Ovary (tissue), 9 donors: Measurements from ENCODE around the gene OR4M1. TPM values are rescaled to one million over a fixed set of nuclear protein-coding genes. Genes with fewer than 3 reads are reported as not detected.
"Not testable (repeated sequence)": the region's sequence is repeated elsewhere in the genome, so short reads cannot be mapped to it uniquely, and the experiment has no call there.

Experiments used
- DNase-seq, 5 donors: peaks; one replicate each; pipeline ENCODE4 v3.0.0-alpha.2; 2019 to 2020
- H3K27ac ChIP-seq, 2 donors: fragments of 200-600 bp; one replicate each; pipeline versions ENCODE4 v1.5.1 to v1.8.0; 2019 to 2022
- H3K27me3 ChIP-seq: fragments of 200-600 bp; one replicate; pipeline ENCODE4 v1.8.0; 2022
- H3K36me3 ChIP-seq: fragments of 200-600 bp; sonication (generic); one replicate; pipeline ENCODE4 v1.5.1; 2019
- H3K4me1 ChIP-seq: one replicate; pipeline ENCODE4 v1.8.1; 2013; ENCODE audit warnings: mild to moderate bottlenecking, moderate library complexity; ENCODE audit not compliant: insufficient read depth
- H3K4me3 ChIP-seq: fragments of 200-600 bp; sonication (generic); one replicate; pipeline ENCODE4 v1.5.1; 2017
- H3K9me3 ChIP-seq, 2 donors: fragments of 200-600 bp in 1 of 2; sonication (generic) in 1 of 2; one replicate each; pipeline versions ENCODE4 v1.5.1 to v1.8.1; 2013 to 2019; ENCODE audit warnings: mild to moderate bottlenecking in 1 of 2, moderate library complexity in 1 of 2
- EP300 ChIP-seq: sonication (generic); formaldehyde crosslinking; IDR thresholded peaks from one replicate; pipeline ENCODE4 v1.6.1; 2017; ENCODE audit warnings: antibody characterized with exemption
- POLR2A ChIP-seq: fragments of 450-650 bp; IDR thresholded peaks from one replicate; pipeline ENCODE4 v1.6.1; 2017; ENCODE audit warnings: antibody characterized with exemption, mild to moderate bottlenecking, moderate library complexity
- WGBS, 3 donors: extraction: QIAGEN DNeasy Blood & Tissue Kit in 1 of 3; methylation state at CpG; one replicate each; pipeline versions ENCODE4 v1.1.5 to v1.1.7; 2013 to 2017; 5-methylcytosine and 5-hydroxymethylcytosine counted together
- intact Hi-C, 4 donors: fragments of 100-400 bp; cut with DNase I; formaldehyde crosslinking; loops; one replicate each; pipeline versions ENCODE4 v1.11.0 to v1.15.1; 2022 to 2023
- polyA plus RNA-seq, 2 donors: library from polyadenylated mRNA; stranded (reverse); fragments of 200-250 nt in 1 of 2; fragments of 350-450 nt in 1 of 2; fragmentation: Illumina TruSeq in 1 of 2; extraction: RNeasy Lipid Tissue Mini Kit (QIAGEN cat#74804) in 1 of 2; gene quantifications; one replicate each; pipeline ENCODE4 v1.2.3, GENCODE V29; 2013 to 2014
- total RNA-seq, 7 donors: library from RNA; depleted of rRNA in 2 of 7; stranded (reverse); fragments of >200 nt in 2 of 7; fragmentation: NEBNext Ultra II Directional in 3 of 7; extraction: Animal tissue kit (Norgen Biotek cat#: 25700) in 3 of 7; gene quantifications; one replicate each; pipeline versions ENCODE4 v1.1.0 to v1.2.4, GENCODE V29; 2016 to 2023
- TF ChIP-seq, protein P1 (sequence below), 3 donors: fragments of 450-650 bp in 2 of 3; fragments of 200-600 bp in 1 of 3; IDR thresholded peaks; one replicate each; pipeline versions ENCODE4 v1.5.1 to v1.8.0; 2016 to 2022; ENCODE audit warnings: antibody characterized with exemption in 3 of 3, mild to moderate bottlenecking in 1 of 3
- donor health status: DM: no; HTN: no; CAD: no; lungs with moderate emphysema.
- donor health status: DM: no; HTN: no; CAD: no.
- donor health status: Bipolar disorder and iron deficiency.
- donor health status: DM: yes; HTN: yes; CAD: no.
- donor health status: DM: no; HTN: no; CAD: no.
- donor health status: DM: yes; HTN: yes; CAD: no.

OR4M1 gene
- total and polyA plus RNA-seq, 9 donors = not detected

DNA sequence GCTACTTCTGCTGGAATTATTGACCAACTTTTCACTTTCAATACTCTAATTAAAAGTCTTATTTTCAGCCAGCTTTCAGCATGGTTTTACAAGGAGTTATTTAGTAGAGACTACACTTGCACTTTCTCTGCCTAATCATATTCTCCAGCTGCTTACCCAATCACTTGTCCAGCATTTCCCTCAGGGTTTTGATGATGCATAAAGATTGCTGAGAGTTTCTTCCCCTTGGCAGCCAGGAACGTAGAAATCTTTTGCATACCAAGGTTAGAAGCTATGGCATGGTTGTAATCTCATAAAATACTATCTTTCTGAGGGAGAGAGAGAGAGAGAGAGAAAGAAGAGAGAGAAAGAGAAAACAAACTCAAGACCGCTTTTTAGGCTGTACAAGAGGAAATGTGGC is 19.1 kb upstream of the OR4M1 start:
- no peak for DNase-seq
- no peaks in the 10 kb centered on the region for H3K36me3 ChIP-seq
- no peak overlapping the region for H3K27ac ChIP-seq
- intact Hi-C loops = no loop called here
- H3K4me3 ChIP-seq = no peak overlapping the region
- H3K4me1 ChIP-seq = no peaks in the 10 kb centered on the region
- WGBS, 3 donors = 24 to 25% (median 25%) methylated on average over 2 of the region's 2 CpGs
- H3K9me3 ChIP-seq = no peaks in the 10 kb centered on the region
- TF ChIP-seq POLR2A (no peak), EP300 (no peak)
- TF ChIP-seq, protein P1, sequence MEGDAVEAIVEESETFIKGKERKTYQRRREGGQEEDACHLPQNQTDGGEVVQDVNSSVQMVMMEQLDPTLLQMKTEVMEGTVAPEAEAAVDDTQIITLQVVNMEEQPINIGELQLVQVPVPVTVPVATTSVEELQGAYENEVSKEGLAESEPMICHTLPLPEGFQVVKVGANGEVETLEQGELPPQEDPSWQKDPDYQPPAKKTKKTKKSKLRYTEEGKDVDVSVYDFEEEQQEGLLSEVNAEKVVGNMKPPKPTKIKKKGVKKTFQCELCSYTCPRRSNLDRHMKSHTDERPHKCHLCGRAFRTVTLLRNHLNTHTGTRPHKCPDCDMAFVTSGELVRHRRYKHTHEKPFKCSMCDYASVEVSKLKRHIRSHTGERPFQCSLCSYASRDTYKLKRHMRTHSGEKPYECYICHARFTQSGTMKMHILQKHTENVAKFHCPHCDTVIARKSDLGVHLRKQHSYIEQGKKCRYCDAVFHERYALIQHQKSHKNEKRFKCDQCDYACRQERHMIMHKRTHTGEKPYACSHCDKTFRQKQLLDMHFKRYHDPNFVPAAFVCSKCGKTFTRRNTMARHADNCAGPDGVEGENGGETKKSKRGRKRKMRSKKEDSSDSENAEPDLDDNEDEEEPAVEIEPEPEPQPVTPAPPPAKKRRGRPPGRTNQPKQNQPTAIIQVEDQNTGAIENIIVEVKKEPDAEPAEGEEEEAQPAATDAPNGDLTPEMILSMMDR (IDR thresholded peaks at IDR 0.05) = no peak
- no peaks in the 10 kb centered on the region for H3K27me3 ChIP-seq

DNA sequence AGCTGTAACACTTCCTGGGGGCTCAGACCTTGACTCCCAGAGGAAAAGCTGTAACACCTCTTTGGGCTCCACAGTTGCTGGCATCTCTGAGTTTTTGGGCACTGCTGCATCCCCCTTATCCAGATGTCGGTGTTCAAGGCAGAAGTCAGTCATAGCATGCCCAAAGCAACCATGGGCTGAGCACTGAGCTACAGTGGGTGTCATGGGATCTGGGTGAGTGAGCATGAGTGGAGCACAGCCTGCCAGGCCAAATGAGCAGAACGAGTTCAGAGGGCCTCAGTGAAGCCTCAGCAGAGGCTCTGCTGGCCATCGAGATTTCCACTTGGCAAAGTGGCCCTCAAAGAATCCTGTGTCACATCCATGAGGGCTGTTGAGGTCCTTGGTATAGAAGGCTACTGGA is 1.8 kb upstream of the OR4M1 start:
- 35 to 37% (median 37%) methylated on average over 3 of the region's 3 CpGs for WGBS, 3 donors
- H3K36me3 ChIP-seq, H3K9me3 ChIP-seq, H3K4me1 ChIP-seq, H3K4me3 ChIP-seq, H3K27ac ChIP-seq, DNase-seq, intact Hi-C loops, H3K27me3 ChIP-seq: not testable (repeated sequence)

DNA sequence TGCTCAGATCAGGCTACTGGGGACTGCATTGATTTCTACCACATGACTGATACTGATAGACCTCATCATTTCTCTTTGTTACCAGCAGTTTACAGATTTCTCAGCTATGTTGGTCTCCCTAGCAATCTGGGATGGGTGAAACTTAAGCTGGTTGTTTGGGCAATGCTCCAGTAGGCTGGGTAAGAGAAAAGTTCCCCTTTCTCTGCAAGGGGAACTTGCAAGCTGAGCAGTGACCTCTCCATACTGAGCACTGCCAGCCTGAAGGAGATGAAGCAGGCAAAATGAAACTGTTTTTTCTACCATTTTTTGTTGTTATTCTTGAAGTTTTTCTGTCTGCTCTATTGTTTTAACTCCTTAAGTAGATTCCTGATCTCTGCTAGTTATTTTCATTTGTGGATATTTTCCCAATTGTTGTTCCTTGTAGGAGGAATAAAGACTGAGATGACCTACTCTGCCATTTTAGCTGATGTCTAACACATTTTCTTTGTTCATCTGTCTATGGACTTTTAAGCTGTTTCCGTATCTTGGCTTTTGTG is 1.3 kb upstream of the OR4M1 start:
- no peaks in the 10 kb centered on the region for H3K27me3 ChIP-seq
- intact Hi-C loops = no loop called here
- DNase-seq = no peak
- H3K9me3 ChIP-seq = no peaks in the 10 kb centered on the region
- no peaks in the 10 kb centered on the region for H3K36me3 ChIP-seq
- TF ChIP-seq, protein P1 (IDR thresholded peaks at IDR 0.05) = no peak
- TF ChIP-seq POLR2A (no peak), EP300 (no peak)
- 85 to 91% (median 90%) methylated on average over 1 of the region's 1 CpG for WGBS, 3 donors
- no peak overlapping the region for H3K27ac ChIP-seq
- H3K4me1 ChIP-seq = no peaks in the 10 kb centered on the region
- H3K4me3 ChIP-seq = no peak overlapping the region

DNA sequence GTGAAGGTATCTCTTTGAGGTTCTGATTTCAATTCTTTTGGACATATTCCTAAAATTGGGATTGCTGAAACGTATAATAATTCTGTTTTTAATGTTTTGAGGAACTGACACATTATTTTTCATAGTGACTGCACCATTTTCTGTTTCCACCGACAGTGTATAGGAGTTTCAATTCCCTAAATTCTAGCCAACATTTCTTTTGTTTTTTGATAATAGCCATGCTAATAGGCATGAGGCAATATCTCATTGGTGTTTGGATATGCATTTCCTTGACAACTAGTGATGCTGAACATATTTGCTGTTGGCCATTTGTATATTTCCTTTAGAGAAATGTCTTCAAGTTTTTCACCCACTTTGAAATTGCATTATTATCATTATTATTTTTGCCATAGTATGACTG is 850 bp upstream of the OR4M1 start:
- H3K9me3 ChIP-seq, intact Hi-C loops, H3K4me1 ChIP-seq, H3K36me3 ChIP-seq, H3K4me3 ChIP-seq, H3K27me3 ChIP-seq, H3K27ac ChIP-seq, DNase-seq: not testable (repeated sequence)
- WGBS, 3 donors = 41 to 47% (median 45%) methylated on average over 2 of the region's 2 CpGs

DNA sequence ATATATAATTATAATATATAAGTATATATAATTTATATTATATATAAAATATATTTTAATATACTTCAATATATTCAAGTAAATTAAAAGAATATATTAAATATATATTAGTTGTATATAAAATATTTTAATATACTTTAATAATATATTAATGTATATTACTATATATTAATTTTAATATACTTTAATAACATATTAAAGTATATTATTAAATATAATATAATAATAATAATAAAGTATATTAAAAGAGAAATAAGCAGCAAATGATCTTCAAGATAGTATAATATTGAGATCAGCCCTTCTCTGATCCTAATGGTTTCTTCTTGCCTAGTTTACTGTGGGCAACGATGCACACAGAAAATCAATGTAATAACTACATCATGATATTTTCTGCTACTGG is 2.3 kb downstream of the OR4M1 start:
- Histone ChIP-seq H3K27me3 (no peaks in the 10 kb centered on the region), H3K27ac (no peak overlapping the region), H3K4me3 (no peak overlapping the region), H3K4me1 (no peaks in the 10 kb centered on the region), H3K9me3 (no peaks in the 10 kb centered on the region), H3K36me3 (no peaks in the 10 kb centered on the region)
- TF ChIP-seq, protein P1 (IDR thresholded peaks at IDR 0.05) = no peak
- TF ChIP-seq POLR2A (no peak), EP300 (no peak)
- intact Hi-C loops = no loop called here
- DNase-seq = no peak
- 61 to 72% (median 71%) methylated on average over 1 of the region's 1 CpG for WGBS, 3 donors

DNA sequence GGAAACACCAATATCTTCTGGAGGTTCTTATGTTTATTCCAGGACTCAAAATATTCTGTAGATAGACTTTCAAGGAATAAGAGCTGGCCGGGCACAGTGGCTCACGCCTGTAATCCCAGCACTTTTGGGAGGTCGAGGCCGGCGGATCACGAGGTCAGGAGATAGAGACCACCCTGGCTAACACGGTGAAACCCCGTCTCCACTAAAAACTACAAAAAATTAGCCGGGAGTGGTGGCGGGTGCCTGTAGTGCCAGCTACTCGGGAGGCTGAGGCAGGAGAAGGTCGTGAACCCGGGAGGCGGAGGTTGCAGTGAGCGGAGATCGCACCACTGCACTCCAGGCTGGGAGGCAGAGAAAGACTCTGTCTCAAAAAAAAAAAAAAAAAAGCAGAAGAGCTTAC is 12.5 kb downstream of the OR4M1 start:
- intact Hi-C loops, H3K27me3 ChIP-seq, H3K9me3 ChIP-seq, H3K36me3 ChIP-seq, H3K4me3 ChIP-seq, DNase-seq, H3K4me1 ChIP-seq, H3K27ac ChIP-seq: not testable (repeated sequence)
- WGBS, 3 donors = 75 to 82% (median 79%) methylated on average over 16 of the region's 16 CpGs

DNA sequence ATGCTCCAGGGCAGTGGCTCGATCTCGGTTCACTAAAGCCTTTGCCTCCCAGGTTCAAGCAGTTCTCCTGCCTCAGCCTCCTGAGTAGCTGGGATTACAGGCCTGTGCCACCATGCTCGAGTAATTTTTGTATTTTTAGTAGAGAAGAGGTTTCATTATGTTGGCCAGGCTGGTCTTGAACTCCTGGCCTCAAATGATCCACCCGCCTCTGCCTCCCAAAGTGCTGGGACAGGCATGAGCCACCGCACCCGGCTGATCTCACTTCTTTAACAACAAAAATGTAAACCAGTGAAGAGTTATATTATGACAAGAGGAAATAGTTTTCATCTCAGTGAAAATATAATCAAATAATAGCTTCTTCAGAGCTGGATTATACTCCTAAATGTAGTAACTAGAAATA is 14.0 kb downstream of the OR4M1 start:
- intact Hi-C loops = not testable (repeated sequence)
- 66 to 76% (median 70%) methylated on average over 6 of the region's 6 CpGs for WGBS, 3 donors

DNA sequence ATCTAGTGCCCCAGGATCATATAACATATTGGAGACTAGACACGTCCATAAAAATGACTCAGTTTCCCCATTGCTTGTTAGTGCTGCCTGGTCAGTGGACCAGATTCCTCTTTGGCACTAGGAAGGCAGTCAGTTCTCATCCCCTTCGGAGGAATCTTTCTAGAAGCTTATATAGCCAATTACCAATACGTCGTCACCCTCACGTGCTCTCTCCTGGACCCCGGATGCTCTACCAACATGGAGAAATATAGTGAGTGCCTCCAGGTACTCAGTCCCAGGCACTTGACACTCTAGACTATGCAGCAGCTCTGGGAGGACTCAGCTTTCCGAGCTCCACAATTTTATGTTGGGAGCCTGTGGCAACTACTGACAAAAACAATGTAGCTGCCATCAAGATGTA is 14.8 kb downstream of the OR4M1 start:
- DNase-seq, H3K4me1 ChIP-seq, H3K36me3 ChIP-seq, H3K4me3 ChIP-seq, intact Hi-C loops, H3K27me3 ChIP-seq, H3K9me3 ChIP-seq, H3K27ac ChIP-seq: not testable (repeated sequence)
- WGBS, 3 donors = 60 to 71% (median 60%) methylated on average over 7 of the region's 7 CpGs

More for the DNA sequence above, 14.0 kb downstream of the OR4M1 start:
- H3K9me3 ChIP-seq, H3K36me3 ChIP-seq, H3K4me3 ChIP-seq, H3K27ac ChIP-seq, DNase-seq, H3K4me1 ChIP-seq, H3K27me3 ChIP-seq: not testable (repeated sequence)

DNA sequence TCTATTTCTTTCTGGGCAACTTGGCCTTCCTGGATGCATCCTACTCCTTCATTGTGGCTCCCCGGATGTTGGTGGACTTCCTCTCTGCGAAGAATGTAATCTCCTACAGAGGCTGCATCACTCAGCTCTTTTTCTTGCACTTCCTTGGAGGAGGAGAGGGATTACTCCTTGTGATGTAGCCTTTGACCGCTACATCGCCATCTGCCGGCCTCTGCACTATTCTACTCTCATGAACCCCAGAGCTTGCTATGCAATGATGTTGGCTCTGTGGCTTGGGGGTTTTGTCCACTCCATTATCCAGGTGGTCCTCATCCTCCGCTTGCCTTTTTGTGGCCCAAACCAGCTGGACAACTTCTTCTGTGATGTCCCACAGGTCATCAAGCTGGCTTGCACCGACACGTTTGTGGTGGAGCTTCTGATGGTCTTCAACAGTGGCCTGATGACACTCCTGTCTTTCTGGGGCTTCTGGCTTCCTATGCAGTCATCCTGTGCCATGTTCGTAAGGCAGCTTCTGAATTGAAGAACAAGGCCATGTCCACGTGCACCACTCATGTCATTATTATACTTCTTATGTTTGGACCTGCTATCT is 23.3 kb downstream of the OR4M1 start:
- H3K4me1 ChIP-seq, intact Hi-C loops, H3K4me3 ChIP-seq, H3K27ac ChIP-seq, H3K36me3 ChIP-seq, H3K9me3 ChIP-seq, H3K27me3 ChIP-seq, DNase-seq: not testable (repeated sequence)
- WGBS, 3 donors = 63 to 68% (median 65%) methylated on average over 10 of the region's 10 CpGs
